Measurements from ENCODE around the gene RGS7. TPM values are rescaled to one million over a fixed set of nuclear protein-coding genes. Genes with fewer than 3 reads are reported as not detected.

The RGS7 gene
- total and polyA plus RNA-seq, 2 of the 4 experiments (the other 2 are of a cell fraction): 0.58 to 0.72 TPM

DNA sequence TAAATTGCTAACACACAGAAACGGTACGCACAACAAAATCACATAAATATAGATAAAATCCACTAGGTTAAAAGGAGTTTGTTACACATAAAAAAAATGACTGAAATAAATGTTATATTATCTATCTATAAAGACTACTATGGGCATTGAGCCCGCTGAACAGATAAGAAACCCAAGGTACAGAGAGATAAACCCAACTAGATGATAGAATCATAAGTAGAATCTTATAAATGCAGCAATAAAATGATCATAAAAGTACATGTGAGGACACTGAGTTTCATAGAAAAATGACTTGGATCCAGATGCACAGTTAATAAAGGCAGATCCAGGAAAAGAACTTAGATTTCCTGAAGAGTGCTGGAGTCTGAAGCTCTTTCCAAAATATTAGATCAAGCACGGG, 128.7 kb downstream of the RGS7 start:
- dilution Hi-C loops (cut with HindIII; ENCODE audit: low sequenced_read_pairs, unreplicated experiment) (no loop called here), in situ Hi-C loops (cut with MboI; ENCODE audit: low sequenced_read_pairs) (no loop called here), intact Hi-C loops (cut with micrococcal nuclease) (no loop called here)
- Histone ChIP-seq H4K5ac (ENCODE audit: low read depth, low read length) (no peak overlapping the region), H3K27ac (ENCODE audit: insufficient read depth, low read length) (no peak overlapping the region), H2AK9ac (replicated peaks; ENCODE audit: low read depth, low read length, poor library complexity) (no peak overlapping the region), H4K91ac (ENCODE audit: insufficient read depth, low read depth, low read length) (no peak overlapping the region), H3K36me3 (ENCODE audit: control insufficient read depth, insufficient read depth, low read length) (no peaks in the 10 kb centered on the region), H2BK5ac (ENCODE audit: low read depth, low read length, poor library complexity, severe bottlenecking) (no peak overlapping the region), H3K9me3 (ENCODE audit: control insufficient read depth, insufficient read depth, low read length) (peaks cover 19% of the 10 kb centered on the region), H3K14ac (replicated peaks; ENCODE audit: low read depth, low read length) (no peak overlapping the region), H4K20me1 (ENCODE audit: insufficient read depth, low read length) (no peaks in the 10 kb centered on the region), H2BK20ac (ENCODE audit: low read depth, low read length) (no peak overlapping the region), H3K4me3 (ENCODE audit: insufficient read depth, low read depth, low read length) (no peak overlapping the region), H2BK15ac (ENCODE audit: low read depth, low read length) (no peak overlapping the region), H3K4ac (ENCODE audit: low read depth, low read length) (no peak overlapping the region), H3K9ac (ENCODE audit: low read depth, low read length) (no peak overlapping the region), H3K9me1 (ENCODE audit: insufficient read depth, low read length) (no peaks in the 10 kb centered on the region), H3K27me3 (ENCODE audit: control insufficient read depth, insufficient read depth, low read length) (no peaks in the 10 kb centered on the region), H3K4me1 (ENCODE audit: control insufficient read depth, insufficient read depth, low read length) (no peaks in the 10 kb centered on the region), H2AK5ac (ENCODE audit: low read depth, low read length) (no peak overlapping the region), H2BK120ac (ENCODE audit: low read depth, low read length) (no peak overlapping the region), H3K18ac (ENCODE audit: low read depth, low read length) (no peak overlapping the region), H3K79me1 (ENCODE audit: low read depth in 1 of 2, low read length in 2 of 2) (no peaks in the 10 kb centered on the region), H3K56ac (ENCODE audit: extremely low read depth, insufficient read depth, low read length) (no peak overlapping the region), H3K4me2 (ENCODE audit: low read depth, low read length) (no peak overlapping the region), H4K8ac (ENCODE audit: low read depth in 2 of 2, low read length in 2 of 2) (no peak overlapping the region), H3K23ac (ENCODE audit: low read depth, low read length) (no peak overlapping the region), H2AFZ (replicated peaks; ENCODE audit: low read length, poor library complexity) (no peak overlapping the region)
- BruUV-seq (replicated peaks): no TSS peak
- ATAC-seq (ENCODE audit: low read depth) (no peak), DNase-seq (no peak)
- POLR2A ChIA-PET (ENCODE audit: unreplicated experiment): no interaction called here
- WGBS, 2 experiments (ENCODE audit: extremely low coverage in 2 of 2, insufficient read length in 1 of 2): no CpG with 5 or more reads among the region's 4 CpGs
- no peak for TF ChIP-seq SMC3 (IDR thresholded peaks at IDR 0.05; ENCODE audit: low read depth, low read length)
- TF ChIP-seq RAD21 (IDR thresholded peaks at IDR 0.05; ENCODE audit: low read length): no peak
- no peak for TF ChIP-seq CHD1 (IDR thresholded peaks at IDR 0.05; ENCODE audit: low read depth, low read length)
- CTCF ChIA-PET: no interaction called here

Data from IMR-90 (cell line).